GM19468 (cell line): Measurements from ENCODE around the gene PLK1.

Experiments used
- ATAC-seq: cut with Tn5 transposase; IDR thresholded peaks from one replicate; pipeline ENCODE4 v1.9.1; 2021; ENCODE audit warnings: mild to moderate bottlenecking, moderate library complexity, moderate number of reproducible peaks; ENCODE audit not compliant: unreplicated experiment; ENCODE audit errors: extremely low read depth

The PLK1 gene

DNA sequence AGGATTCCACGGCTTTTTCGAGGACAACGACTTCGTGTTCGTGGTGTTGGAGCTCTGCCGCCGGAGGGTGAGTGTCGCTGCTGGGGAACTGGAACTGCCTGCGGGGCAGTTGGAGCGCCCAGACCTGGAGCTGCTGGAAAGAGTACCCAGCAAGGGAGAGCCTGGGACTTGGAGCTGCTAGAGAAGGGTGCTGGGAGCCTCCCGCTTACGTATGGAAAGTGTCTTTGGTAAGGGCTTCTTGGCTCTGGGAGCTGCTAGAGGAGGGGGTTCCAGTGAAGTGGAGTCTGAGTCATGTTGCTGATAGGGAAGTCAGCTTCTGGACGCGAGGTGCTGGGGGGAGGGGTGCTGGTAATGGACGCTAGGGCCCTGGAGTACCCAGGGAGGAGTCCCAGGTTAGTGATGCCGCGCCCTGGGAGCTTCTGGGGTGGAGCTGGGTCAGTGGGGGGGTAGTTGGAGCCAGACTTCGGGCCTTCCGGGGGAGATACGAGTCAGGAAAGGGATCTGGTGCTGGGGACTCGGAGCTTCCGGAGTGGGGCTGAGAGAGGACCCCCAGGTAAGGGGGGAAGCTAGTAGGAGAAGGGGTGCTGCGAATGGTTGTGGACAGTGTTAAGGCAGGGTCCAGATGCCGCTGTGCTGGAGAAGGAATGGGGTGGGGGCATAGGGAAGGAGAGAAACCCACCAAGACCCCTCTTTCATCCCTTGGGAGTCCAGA lies 741 bp downstream of the PLK1 start:
- no peak for ATAC-seq

DNA sequence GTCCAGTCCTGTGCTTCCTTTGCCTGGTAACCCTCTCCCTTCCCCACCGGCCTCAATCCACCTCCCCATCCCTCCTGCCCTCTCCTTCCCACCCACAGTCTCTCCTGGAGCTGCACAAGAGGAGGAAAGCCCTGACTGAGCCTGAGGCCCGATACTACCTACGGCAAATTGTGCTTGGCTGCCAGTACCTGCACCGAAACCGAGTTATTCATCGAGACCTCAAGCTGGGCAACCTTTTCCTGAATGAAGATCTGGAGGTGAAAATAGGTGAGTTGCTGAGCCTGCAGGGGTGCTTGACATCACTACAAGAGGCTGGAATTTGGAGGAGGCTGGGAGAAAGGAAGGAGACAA lies 1.3 kb downstream of the PLK1 start:
- no peak for ATAC-seq

DNA sequence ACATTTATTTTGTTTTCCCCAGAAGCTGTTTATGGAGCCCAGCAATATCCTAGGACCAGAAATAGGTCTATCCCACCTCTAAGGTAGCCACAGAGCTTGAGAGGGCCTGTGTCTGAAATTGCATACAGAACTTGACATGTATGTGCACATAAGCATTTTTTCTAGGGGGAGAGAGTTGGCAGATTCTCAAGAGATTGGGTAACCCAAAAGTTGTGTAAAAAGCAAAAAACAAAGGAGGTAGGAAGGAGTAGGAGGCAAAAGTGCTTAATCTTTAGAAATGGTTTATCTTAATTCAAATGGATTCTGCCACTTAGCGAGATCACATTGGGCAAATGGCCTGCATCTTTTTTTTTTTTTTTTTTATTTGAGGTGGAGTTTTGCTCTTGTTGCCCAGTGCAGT lies 3.5 kb downstream of the PLK1 start:
- no peak for ATAC-seq

DNA sequence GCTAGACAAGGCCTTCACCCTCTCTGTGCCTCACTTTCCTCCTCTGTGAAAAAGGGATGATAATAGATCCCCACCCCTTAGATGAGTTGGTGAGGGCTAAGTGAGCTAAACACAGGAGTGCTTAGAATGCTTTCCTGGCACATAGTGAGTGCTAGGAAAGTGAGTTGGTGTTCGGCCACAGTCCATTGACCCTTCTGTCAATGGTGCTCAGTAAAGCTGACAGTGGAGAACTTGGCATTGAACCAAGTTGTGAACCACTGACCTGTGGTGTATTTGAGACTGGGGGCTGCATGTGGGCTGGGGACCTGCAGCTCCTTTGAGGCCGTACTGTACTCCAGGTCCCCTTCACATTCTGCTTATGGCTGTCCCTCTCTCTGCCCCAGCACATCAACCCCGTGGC lies 4.8 kb downstream of the PLK1 start:
- ATAC-seq = no peak

DNA sequence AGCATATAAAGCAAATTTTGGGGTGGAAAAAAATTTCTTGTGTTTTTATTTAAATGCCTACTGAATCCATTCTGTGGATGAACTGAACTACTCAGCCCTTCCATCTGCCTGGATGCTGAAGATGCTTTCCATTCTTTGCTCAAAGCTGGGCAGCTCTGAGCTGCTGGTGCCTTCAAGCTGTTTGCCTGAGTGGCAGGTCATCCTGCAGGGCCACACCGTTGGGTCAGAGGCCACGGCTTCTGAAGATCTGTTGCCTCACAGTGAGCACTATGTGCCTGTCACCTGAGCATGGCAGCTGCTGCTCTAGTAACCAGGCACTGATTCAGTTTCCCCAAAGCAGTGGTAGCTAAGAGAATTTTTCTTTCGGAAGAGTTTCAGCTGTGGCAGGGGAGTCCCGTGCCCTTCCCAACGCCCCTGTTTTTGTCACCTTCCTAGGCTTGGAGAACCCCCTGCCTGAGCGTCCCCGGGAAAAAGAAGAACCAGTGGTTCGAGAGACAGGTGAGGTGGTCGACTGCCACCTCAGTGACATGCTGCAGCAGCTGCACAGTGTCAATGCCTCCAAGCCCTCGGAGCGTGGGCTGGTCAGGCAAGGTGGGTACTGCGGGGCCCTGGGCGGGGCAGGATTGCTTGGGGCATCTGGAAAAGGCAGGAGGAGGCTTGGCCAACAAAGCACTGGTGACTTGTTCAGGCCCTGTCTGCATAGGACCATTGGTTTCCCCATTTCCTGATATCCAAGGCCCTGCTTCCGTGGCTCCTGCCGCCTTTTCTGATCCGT lies 8.5 kb downstream of the PLK1 start:
- no peak for ATAC-seq

DNA sequence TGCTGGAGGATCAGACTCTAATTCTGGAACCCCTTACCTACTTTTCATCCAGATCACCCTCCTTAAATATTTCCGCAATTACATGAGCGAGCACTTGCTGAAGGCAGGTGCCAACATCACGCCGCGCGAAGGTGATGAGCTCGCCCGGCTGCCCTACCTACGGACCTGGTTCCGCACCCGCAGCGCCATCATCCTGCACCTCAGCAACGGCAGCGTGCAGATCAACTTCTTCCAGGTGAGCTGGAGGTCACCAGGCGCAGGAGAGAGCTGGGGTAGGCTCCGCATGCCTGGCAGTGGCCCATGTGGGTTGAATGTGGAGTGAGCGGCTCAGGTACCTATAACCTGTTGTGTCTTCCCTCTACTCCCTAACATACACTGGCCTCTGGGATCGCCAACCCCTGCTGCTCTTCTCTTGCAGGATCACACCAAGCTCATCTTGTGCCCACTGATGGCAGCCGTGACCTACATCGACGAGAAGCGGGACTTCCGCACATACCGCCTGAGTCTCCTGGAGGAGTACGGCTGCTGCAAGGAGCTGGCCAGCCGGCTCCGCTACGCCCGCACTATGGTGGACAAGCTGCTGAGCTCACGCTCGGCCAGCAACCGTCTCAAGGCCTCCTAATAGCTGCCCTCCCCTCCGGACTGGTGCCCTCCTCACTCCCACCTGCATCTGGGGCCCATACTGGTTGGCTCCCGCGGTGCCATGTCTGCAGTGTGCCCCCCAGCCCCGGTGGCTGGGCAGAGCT lies 10.9 kb downstream of the PLK1 start:
- no peak for ATAC-seq

DNA sequence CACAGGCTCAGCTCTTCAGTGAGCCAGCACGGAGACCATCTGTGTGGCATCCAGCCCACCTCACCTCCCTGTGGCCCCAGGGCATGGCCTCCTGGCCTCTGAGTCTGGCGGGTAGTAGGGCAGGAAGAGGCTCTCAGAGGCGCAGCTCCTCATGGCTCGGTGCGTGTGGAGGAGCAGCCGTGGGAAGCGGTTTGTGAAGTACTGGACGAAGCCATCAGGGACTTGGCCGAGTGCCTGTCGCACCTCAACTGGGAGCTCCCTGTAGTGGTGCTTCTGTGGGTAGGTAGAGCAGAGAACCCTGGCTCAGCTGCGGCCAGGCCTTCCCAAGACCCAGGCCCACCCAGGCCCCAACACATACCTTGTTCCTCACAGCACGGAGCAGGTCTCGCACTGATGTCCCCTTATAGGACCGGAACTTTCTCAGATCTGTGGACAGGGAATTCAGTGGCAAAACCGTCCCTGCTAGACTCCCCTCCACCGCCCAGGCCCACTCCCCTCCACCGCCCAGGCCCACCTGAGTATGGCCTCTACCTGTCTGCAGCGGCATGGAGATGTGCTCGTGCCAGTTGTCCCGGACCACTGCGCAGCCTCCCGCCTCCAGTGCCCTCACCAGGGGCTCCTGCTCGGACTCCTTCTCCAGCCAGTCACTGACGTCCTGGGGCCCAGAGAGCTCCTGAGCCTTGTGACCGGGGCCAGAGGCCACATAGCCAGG lies 12.2 kb downstream of the PLK1 start:
- ATAC-seq = no peak

DNA sequence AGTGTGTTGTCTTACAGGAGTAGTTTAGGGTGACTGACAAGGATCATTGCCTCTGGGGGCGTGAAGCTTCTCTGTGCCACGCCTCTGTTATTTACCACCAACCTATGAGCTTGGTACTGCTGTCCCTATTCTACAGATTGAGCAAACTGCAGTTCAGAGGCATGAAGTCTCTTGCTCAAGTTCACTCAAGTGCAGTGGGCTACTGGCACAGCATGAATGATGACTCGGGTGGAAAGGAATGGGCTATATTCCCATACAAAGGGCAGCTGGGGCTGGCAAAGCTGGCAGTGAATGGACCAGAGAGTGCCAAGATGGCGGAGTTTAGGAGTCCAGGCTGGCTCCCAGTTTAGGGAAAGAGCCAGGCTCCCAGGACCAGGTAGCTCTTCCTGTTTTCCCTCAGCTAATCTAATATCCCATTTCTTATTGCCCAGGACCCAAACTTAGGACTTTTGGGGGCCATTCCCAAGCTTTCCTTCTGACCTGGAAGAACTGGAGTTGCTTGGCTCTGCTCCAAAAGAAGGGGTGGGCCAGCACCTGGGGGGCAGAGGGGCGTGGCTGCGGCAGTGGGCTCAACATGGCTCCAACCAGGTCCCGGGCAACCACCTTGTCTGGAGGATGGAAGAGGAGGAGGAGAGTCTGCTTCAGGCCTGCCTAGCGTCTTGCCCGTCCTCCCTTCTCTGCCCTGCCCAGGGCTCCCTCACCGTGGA lies 12.9 kb downstream of the PLK1 start:
- ATAC-seq = no peak

DNA sequence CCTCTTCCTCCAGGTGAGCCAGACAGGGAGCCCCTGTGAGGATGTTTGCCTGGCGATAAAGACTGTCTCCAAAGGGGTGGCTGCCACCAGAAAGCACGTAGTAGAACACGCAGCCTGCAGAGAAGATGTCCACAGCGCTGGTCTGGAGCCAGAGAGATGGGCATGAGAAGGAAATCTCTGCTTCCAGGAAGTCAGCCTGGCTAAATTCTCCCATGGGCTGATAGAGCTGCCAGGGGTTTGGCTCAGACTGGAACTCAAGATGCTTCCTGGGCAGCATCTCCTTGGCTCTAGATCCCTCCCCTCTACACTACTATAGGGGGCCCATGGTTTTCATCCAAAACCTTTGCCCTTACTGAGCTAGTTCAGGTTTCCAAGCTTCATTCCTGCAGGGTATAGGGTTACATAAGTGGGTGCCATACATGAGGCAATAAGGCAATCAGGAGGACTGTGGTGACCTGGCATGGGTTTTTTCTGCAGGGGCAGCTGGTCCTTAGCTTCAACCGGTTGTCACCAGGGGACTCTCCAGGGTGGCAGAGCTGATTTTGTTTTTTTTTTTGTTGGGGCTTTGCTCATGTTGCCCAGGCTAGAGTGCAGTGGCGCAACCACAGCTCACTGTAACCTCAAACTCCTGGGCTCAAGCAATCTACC lies 13.6 kb downstream of the PLK1 start:
- ATAC-seq = no peak

DNA sequence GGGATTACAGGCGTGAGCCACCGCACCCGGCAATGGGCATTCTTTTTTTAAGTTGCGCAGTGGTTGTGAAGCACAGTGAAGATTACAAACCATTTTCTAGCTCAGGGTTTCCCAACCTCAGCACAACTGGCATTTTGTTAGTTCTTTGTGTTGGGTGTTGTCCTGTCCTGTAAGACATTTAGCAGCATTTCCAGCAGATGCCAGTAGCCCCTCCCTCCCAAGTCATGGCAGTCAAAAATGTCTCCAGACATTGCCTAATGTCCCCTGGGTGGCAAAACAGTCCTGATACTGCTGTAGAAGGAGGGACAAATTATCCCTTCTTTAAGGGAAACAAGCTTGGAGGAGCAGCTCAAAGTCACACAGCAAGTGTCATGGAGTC lies 15.6 kb downstream of the PLK1 start:
- ATAC-seq = no peak

DNA sequence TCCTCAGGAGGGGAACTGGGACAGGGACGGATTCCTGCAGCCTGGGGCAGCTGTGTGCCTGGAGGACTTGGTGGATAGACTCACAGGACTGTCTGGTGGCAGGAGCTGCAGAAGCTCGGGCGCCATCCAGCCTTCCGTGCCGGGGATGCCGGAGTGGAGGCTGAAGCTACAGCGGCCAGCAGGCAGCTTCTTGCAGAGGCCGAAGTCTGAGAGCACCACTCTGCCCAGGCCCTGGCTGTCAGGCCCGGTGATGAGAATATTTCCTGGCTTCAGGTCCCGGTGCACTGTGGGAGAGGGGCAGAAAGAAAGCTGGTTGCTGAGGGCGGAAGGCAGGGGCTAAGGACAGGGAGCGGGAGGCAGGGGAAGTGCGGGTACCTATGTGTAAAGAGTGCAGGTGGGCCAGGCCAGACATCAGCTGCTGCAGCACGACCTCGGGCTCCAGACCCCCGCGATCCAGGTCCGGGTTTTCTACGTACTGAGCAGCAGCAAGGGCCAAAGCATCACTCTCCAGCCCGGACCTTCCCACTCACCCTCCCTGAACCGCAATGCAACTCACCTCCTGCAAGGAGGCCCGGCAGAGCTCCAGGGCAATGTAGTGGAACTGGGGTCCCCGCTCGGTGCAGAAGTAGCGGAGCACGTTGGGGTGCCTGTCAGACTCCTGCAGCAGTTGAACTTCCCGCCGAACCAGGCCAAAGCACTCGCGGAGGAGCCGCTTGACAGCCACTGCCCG lies 16.1 kb downstream of the PLK1 start:
- no peak for ATAC-seq

DNA sequence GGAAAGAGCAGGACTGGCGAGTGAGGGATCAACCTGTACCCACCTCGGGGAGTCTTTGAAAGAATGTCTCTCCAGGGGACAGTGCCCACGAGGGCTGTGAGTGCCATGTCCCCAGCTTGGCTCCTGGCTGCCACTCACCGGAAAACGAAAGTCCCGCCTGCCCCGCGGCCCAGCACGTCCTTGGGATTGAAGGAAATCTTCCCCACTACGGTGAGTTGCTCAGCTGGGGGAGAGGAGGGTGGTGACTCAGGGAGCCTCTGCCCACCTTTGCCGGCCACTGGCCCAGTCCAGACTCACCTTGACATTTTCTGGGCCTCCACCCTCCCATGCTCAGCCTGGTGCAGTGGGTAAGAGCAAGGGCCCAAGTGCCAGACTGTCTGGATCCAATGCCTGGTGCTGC lies 17.1 kb downstream of the PLK1 start:
- ATAC-seq = no peak

DNA sequence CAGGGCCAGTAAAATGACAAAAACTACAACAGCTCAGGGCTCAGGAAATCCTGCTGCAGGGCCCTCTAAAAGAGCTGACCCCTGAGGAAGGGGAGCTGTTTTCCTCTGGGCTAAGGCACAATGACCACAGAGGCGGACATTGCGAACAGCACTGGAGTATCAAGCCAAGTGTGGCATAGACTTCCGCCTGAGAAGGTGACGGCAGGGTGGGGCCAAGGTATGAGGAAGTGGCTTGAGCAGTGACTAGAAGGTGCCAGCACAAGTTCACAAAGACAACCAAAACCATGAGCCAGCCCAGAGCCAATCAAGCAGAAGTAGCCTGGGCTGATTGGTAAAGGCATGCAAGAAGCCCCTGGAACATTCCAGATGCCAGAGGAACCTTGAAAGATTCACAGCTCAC lies 20.4 kb downstream of the PLK1 start:
- no peak for ATAC-seq

DNA sequence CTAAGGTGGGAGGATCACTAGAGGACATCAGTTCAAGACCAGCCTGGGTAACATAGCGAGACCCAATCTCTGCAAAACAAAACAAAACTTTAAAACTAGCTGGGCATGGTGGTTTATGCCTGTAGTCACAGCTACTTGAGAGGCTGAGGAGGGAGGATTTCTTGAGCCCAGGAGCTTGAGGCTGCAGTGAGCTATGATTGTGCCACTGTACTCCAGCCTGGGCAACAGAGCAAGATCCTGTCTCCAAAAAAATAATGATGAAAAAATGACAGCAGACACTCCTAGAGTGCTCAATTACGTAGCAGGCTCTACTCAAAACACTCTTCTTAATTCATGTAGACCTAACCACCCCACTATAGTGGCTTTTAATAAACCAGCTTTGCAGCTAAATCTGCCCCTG lies 21.4 kb downstream of the PLK1 start:
- no peak for ATAC-seq

DNA sequence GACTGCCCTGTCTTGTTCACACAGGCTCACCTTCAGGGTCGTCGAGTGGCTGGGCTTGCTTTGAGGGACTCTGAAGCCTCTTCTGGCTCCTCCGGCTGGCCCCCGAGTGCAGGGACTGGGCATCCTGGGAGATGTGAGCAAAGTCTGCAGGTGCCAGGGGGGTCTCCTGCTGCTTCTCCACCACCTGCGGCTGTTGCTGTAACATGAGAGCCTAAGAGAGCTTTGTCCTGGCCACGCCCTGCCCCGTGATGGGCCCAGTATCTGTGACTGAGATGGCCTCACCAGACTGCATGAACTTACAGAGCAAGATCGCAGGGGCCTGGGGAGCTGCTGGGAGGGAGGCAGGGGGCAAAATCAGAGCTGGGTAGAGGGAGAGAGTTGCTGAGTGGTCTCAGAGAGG lies 21.8 kb downstream of the PLK1 start:
- no peak for ATAC-seq

DNA sequence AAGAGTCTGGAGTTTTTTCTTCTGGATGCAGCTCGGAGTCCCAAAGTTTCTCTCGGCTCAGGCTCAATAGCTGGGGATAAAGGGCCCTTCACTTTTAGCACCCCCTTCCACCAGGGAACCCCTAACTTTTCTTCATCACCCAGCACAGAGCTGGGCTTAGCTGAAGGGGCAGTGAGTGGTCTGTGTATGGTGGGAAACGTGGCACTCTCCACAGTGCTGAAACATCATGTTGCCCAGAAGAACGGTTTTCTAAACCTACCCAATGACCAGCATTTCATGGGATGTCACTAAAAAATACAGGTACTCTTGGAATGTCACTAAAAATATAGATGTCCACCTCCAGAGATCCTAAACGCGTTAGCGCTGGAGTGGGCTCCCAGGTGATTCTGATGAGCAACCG lies 22.4 kb downstream of the PLK1 start:
- ATAC-seq = no peak

DNA sequence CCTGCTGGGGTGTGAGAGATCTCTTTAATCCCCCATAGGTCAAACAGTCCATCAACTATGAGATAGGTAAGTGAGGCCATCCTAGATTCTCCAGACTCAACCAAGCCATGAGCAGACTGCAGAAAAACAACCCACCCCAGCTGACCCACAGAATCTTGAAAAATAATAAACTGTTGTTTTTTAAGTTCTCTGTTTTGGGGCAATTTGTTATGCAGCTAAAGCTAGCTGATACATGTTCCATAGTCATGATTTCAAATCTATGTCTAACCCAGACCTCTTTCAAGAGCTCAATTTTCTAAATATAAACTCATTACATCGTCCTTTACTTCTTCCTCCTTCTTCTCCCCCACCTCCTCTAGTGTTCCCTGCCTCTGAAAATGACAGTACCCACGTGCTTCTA lies 24.3 kb downstream of the PLK1 start:
- ATAC-seq = no peak

DNA sequence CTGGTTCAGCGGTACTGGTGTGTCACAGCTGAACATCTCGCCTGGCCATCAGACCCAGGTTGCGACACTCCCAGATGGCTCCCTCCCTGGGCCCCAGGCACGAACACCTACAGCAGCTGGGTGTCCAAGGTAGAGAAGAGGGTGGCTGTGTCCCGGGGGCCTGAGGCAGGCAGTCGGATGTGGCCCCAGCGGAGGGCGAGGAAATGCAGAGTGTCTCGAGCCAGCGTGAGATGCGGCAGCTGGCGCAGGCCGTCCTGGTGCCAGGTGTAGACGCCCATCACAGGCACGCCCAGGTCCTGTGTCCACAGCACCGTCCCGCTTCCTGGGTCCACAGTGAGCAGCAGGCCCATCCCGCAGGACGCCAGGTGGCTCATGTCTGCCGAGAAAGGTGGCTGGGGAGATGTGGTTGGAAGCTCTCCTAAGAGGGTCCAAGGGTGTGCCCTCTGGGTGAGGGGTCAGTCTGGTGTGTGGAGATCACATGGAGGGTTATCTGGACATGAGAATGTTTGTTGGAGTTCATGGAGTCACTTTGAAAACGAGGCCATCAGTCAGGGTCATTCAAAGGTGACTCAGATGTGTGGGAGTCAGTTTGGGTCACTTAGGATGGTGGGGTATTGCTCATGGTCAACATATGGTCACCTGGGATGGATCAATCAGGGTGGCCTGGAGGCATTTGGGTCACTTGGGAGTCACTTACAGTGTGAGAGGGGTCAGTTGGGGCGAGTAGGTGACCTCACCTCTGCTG lies 26.3 kb downstream of the PLK1 start:
- ATAC-seq = no peak
